ENCODE data around the gene FAM222A. TPM values are rescaled to one million over a fixed set of nuclear protein-coding genes. Genes with fewer than 3 reads are reported as not detected.

The FAM222A gene
- polyA plus RNA-seq, 12 donors: 3.3 to 12.5 (median 6.5) TPM; not detected in 1

DNA sequence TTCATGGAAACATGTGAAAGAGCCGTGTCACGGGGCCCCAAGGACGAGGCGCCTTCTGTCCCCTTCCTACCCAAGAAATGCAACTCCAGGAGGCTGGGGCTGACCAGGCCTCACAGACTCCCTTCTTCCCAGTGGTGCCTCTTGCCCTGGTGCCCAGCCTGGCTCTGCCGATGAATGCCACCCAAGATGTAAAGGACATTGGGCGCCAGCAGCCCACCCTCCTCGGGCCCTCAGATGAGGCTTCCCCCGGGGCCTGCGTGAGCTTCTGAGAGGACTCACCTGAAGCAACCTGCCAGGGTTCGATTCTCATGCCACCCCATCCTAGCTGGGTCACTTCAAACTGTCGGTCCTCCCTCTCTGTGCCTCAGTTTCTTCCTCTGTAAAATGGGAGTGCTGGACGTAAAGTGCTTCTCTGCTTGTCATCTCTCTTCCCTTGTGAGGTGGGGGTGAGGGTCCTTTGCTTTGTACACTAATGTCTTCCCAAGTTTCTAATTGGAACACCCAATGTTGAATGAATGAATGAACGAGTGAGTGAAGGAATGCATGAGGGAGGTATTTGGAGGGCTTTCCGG is 10.8 kb downstream of the FAM222A start:
- no peak for DNase-seq

DNA sequence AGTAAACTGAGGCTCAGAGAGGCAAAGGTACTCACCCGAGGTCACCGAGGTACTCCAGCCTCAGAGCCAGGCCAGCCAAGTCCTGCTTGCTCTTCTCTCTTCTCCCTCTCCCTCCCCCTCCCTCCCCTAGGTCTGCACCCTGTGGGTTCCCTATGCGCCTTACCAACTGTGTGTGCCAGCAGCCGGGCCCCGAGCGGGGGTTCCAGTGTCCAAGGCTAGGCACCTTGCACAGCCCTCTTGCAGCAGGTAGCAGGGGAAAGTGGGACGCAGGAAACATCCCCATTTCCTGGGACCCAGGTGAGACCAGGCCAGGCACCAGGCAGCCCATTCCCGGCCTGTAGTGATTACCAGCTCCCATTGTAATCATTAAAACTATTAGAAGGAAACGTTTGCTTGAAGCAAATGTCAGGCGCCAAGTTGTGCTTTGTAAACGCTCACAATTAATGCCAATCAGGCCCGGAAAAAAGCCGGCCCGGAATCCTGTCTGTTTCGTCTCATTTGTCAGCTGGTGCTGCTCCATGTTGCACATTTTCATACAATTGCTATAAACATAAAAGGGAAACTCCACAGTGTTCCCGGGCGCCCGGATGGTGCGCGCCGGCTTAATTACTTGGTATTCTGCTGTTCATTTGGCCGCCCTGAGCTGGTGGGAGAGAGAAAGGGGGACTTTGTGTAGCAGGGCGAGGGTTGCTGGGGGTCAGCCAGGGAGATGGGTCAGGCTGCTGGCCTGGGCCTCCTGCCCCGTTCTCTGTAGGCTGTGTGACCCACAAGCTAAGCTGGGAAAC is 11.9 kb downstream of the FAM222A start:
- no peak for DNase-seq

DNA sequence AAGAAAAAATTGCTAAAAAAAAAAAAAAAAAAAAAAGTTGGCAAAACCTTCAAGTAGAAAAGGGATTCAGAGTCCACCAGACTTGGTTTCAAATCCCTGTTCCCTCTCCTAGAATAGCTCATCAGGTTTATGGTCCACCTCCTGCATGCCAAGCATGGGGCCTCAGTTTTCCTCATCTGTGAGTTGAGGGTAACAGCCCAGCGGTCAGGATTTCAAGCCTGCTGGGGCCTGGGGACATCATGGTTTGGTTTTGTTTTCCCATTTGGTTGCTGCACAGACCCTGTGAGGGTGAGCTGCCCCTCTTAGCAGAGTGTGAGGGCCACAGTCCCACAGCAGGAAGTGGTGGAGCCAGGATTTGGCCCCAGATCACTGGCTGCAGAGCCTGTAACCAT is 12.5 kb downstream of the FAM222A start:
- no peak for DNase-seq

DNA sequence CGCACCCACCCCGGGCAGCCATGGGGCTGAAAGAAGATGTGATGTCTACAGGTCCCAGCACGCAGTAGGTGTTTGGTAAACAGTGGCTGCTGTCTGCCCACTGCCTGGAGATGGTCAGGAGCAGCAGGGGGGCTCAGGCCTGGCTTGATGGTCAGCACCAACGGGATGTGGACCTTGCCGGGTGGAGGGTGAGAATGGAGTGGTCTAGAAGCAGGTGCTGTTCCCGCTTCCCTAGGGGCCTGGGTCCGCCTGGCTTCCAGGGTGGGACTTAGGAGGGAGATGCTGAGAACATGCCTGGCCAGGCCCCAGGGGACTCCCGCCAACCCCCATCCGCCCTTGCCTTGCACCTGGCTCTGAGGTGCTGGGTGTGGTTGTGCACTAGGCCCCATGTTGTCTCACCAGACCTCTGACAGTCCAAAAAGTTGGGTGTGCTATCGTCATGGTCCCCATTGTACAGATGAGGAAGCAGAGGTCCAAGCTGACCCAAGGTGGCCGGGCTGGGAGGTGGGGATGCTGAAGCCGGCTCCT is 12.9 kb downstream of the FAM222A start:
- no peak for DNase-seq

DNA sequence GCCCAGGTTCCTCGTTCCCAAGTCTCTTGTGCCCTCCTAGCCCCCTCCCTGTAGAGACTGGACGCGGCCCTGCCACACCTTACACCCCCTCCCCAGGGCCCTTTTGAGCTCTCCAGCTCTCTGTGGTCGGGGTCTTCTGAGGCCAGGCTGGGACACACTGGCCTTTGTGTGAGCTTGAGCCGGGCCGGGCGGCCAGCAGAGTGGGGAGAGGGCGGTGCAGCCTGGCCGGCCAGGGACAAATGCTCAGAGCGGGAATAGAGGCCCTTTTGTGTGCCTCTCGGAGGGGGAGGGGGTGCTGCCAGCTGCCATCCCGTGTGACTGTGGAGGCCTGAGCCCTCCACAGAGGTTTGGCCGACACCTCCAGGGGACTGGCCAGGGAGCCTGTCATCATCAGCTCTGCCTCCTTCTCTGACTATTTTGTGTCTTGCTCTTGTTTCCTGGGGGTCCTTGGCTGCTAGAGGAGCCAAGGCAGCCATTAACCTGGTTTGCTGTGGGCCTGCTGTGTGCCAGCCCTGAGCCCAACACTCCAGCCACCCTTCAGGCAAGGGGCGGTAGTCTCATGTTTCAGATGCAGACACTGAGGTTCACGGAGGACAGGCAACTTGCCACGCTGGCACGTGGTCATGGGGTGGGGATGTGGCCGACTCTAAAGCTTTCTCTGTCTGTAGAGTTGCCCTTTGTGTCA is 13.6 kb downstream of the FAM222A start:
- DNase-seq: no peak

DNA sequence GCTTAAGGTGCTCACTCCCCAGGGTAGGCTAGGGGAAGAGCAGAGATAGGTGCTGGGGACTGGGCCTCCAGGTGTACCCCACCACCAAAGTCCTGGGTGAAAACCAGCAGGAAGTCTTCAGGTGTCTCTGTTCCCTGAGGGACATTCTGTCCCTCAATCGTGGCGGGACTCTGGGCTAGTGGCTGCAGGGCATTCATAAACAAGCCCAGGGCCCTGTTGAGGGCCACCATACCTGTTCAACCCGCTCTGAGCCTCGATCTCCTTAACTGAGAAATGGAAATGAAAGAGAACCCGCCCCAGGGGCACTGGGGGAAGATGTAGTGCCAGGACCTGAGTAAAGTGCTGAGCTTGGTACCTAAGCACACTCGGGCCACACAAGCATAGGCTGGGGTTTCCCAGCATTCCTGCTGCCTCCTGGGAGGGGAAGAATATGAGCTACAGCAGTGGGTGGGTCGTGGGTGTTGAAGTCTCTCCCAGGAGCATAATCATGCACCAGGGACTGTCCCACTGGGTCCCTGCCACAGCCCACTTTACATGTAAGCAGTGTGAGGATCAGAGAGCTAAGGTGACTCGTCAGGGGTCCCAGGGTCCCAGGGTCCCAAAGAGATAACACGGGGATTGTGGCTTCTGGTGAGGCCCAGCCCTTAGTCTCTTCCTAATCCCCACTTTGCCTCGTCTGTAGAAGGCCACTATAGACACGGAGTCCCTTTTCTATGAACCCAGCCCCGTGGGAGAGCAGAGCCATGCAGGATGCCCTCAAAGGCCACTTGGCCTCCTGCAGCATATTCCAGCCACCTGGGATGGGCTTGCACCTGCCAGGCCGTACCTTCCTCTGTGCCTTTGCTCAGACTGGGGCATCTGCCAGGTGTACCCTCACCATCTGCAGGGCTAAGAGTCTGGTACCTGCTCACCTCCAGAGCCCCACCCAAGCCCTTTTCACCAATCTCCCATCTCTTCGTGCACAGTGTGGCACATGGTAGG is 14.4 kb downstream of the FAM222A start:
- DNase-seq: no peak

DNA sequence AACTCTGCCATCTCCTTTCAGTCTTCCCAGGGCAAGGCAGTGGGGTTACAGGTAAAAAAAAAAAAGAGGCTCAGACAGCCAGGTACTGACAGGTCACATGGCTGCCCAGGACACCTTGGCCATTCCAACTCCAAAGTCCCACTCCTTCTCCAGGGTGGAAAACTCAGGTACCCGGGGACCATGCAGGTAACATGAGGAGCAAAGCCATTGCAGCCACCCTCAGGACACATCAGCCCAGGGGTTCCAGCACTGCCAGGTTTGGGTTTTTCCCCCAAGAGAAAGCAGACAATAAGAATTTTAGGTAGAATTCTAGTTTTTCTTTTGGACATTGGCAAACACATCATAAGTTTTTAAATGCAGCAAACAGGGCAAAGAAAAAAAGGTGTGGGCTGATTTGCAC is 15.3 kb downstream of the FAM222A start:
- no peak for DNase-seq

DNA sequence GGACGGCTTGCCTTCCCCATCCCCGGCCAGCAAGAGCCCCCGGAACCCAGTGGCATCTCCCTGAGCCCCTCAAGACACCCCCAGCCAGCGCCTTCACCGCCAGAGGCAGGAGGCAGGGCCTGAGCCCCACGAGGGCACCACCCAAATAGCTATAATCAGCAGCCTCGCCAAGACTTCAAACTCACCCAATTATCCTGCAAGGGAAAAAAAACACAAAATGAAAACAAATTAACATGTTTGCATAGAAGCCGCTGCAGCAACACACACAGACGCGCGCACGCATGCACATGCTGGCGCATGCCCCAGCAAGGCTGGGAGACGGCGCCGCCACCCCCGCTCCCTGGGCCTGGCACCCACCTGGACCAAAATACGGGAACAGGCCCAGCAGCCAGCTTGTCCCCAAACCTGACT is 15.8 kb downstream of the FAM222A start:
- DNase-seq: no peak

DNA sequence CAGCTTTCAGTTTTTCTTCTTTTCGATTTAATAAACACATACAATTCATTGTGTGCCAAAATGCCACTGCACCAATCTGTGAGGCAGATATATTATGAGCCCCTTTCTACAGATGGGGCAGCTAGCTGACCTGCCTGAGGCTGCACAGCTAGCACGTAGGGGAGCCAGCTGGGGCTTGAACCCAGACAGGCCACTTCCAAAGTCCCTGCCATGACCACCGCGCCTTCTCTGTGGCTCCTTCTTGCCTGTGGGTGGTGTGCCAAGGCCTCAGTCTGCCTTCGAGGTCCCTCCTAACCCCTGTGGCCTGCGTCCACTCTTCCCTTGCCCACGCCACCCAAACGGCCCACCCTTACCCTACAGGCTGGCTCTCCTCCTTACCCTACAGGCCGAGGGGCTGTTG is 16.2 kb downstream of the FAM222A start:
- DNase-seq: no peak

DNA sequence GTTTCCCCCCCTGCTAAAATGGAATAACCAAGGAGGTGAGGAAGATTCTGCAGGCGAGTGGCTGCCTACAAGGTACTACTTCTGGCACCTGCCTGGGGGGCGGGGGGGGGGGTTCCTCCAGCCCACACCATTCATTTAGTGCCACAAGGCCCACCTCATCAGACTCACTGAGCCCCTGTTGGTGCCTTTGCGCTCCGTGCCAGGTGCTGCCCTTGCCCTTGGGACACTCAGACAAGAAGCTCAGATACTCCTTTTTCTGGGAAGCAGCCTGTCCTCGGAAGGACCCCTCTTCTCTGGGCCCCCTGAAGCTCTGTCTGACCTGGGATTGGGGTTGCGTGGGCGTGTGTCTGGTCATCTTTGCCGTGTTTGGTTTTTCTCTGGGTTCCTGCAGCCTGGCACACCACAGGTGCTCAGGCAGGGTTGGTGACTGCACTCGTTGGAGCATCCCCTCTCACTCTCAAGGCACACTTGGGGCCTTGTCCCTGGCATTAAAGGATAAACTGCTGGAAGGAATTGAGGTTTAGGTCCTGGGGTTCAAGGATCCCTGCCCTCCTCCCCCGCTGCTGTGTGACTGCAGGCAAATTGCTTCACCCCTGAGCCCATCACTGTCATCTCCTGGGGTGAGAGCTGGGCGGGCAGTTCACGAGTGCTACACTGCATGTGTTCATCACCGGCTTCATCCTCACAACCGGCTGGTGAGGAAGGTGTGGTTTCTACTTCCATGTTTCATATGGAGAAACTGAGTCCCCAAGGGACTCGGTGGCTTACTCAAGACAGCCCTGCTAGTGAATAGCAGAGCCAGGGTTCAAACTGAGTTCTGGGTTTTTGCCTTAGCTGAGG is 16.9 kb downstream of the FAM222A start:
- no peak for DNase-seq

DNA sequence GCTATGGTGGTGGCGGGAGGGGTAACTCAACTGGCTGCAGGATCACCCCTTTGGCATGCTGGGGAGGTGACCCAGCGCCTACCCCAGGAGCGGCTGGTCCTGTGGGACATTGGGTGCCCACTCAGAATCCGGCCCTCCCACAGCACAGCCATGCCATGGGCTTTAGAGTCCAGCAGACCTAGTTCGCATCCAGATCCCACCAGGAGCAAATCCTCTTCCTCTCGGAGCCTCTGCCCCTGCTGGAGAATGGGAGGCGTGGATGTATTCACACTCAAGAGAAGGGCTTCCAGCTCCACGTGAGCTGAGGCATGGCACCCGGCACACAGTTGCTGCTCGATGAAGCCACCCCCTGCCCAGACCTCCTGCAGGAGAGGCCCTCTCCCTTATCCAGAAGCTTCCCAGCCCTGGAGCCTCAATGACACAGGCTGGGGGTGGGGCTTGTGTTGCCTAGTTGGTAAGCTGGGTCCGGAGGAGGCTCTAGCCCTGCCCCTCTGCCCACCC is 17.7 kb downstream of the FAM222A start:
- DNase-seq: no peak

DNA sequence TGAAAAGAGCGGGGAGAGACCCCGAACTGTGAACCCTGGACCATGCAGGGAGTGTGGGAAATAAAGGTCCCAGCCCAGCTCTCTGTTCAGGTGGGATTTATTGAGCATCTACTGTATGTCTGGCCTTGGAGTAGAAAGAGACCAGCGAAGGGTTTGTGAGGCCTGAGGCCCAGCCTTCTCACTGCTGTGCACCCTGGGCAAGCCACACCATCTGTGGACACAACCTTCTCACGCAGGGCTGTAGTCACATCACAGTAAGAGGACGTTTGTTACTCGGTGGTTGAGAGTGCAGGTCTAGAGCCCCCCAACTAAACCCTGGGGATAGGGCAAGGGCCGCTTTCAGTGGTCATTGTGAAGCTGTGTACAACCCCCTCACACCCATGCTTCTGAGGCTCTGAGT is 18.2 kb downstream of the FAM222A start:
- no peak for DNase-seq

DNA sequence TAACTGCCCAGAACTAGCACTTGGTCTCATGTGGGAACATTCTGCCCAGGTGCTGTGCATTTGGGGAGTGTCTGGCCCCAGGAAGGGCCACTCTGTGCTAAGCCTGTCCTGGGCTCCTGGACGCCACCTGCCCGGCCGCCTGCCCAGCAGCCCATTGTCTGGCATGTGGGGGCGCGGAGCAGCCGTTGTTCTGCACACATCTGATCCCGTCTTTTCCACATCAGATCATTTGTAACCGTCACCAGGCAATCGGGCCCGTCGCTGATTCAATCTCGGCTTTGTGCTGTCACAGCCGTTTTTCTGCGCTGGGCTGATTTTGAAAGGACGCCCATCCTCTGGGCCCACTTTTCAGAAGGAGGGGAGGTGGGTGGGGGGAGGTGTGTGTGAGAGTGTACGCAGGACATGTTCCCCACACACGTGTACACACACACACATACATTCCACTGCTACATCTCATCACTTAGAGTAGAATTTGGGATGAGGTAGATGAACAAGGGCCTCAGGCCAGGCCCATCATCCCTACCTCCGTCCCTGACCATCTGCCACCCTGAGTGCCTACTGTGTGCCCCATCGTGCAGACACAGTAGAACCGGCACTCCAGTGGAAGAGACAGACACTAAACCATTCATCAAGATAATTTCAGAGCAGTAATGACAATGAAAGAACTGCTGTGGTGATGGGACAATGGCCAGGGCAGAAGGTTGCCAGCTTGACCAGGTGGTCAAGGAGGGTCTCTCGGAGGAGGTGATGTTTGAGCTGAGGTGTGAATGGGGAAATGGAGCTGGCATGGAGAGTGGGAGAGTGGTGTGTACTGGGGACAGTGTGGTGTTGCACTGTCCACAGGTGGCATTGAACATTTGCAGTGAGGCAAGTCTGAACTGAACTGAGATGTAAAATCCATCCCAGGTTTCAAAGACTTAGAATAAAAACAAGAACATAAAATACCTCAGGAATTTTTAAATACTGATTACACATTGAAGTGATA is 19.0 kb downstream of the FAM222A start:
- no peak for DNase-seq

DNA sequence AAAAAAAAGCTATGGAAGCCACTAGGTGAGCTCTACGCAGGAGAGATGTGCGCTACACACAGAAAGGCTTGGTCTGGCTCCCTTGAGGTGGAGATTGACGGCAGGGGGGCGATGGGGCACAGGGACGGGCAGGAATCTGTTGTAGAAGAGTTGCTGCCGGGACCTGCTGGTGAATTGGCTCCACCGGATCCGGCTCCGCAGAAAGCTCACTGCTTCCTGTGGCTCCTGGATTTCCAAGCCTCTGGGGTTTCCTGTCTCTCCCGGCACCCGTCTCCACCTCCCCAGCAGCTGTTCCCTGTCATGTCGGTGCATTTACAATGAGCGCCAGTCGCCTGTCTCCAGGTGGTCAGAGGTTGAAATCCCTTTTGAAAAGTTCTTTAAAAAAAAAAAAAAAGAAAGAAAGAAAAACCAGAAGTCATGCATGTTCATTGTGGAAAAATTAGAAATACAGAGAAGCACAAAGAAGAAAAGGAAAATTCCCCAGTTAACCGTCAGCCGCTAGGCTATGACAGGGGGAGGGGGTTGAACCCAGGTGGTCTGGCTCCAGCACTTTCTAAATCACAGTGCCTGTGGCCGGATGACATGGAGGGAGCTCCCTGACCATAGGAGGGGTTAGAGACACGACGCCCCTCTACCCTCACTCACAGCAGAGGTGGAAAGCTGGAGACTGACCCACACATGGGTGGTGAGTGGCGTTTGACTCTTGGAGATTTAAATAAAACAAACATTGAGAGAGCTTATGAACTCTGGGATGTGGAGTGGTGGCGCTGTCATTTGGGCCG is 20.8 kb downstream of the FAM222A start:
- no peak for DNase-seq

DNA sequence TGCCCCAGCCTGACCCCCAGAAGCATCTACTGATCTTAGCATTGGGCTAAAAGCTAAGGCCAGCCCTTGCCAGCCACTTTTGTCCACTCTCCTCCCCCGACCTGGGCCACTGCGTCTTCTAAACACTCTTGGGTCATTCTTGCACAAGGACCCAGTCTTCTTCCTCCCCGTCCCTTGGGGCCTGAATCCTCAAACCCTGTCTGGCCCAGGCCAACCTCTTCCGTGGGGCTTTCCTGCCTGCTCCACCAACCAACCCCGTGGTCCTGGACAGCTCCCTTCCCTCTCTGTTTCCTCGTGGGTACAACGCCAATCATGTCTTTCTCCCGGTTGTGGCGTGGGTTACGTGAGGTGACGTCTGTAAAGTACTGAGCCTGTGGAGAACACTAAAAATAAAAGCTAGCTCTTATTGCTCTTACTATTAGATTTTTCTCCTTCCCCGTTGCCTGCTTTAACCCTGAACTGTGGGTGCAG is 21.5 kb downstream of the FAM222A start:
- no peak for DNase-seq

DNA sequence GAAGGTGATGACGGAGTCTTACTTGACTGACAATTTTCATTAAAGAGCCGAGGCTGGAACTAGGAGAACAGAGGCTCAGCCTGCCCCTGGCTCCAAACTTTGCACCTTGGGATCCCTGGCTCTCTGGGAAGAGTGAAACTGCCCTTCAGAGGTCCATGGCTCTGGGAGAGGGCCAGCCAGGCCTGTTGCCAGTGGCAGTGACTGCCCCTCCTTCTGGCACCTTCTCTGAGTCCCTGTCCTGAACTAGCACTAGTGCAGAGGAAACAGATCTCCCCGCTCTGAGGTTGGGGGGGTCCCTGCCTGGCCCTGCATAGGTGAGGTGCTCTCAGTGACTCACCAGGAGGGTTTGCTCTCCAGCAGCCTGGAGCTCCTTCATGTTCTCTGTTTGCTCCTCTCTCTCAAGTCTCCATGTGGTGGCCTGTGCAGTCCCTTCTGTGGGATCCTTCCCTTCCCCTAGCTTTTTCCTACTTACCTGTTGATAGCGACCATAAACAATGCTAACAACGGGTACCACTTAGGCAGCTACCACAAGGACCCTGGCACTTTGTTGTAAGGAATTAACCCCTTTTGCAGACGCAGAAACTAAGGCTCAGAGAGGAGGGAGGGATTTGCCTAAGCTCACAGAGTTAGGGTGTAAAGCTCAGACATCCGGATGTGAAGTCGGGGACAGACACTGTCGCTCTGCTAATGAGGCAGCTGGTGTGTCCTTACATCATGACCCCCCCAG is 22.4 kb downstream of the FAM222A start:
- no peak for DNase-seq

DNA sequence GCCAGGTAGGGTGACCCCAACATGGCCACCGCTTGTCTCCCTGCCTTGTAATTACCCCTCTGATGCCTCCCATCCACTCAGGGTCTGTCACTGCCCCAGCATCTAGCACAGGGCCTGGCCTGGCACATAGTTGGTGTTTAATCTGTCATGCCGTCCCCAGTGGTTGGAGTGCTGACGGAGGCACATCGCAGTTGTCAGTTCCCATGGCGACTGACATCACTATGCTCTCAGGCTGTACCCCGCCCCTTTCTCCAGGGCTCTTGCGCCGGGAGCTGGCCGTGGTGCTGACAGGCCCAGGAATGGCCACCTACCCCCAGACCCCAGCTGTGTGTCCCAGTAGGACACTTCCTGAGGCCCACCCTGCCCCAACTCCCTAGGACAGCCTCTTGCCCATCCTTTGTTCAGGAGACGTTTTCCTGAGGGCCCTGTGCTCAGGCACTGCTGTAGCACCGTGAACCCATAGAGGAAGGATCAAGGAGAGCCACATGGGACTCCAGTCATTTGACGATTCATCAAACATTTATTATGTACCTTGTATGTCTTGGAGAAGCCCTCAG is 23.0 kb downstream of the FAM222A start:
- DNase-seq: peak; percentile 51

All from muscle of arm (tissue), 12 donors.